H1 (cell line): ENCODE data around the gene USE1. TPM values are rescaled to one million over a fixed set of nuclear protein-coding genes. Genes with fewer than 3 reads are reported as not detected.

Experiments used
- CTCF ChIA-PET: fragments of 300-600 bp; sonication (Branson Sonifier 250); formaldehyde crosslinking; loops from one replicate; lab custom pipeline; 2021; ENCODE audit not compliant: partially characterized antibody; lab: Charles Lee
- POLR2A ChIA-PET: fragments of 300-600 bp; sonication (Branson Sonifier 250); formaldehyde crosslinking; loops from one replicate; lab custom pipeline; 2021; ENCODE audit warnings: inconsistent platforms; ENCODE audit not compliant: partially characterized antibody; lab: Charles Lee
- DNase-seq, 2 experiments: peaks; one replicate each; pipeline versions ENCODE4 v3.0.0 to v3.0.0-alpha.2; 2010 to 2022; ENCODE audit warnings: low spot score in 2 of 2, low read depth in 1 of 2, mixed read lengths in 1 of 2
- FAIRE-seq: peaks from 2 replicates; lab custom pipeline; 2011; peaks lifted over from hg19 to GRCh38; lab: Jason Lieb, UNC
- H2AFZ ChIP-seq: 2 replicates; pipeline ENCODE4 v1.8.1; 2012; ENCODE audit warnings: low read length, inconsistent platforms
- H2AK5ac ChIP-seq: 2 replicates; pipeline ENCODE4 v1.6.1; 2013; ENCODE audit warnings: low read depth, low read length
- H2BK120ac ChIP-seq: replicated peaks from 2 replicates; pipeline ENCODE3; 2013; ENCODE audit warnings: low read depth, low read length, inconsistent platforms
- H2BK12ac ChIP-seq: 2 replicates; pipeline ENCODE4 v1.6.1; 2013; ENCODE audit warnings: low read depth, low read length
- H2BK15ac ChIP-seq: 2 replicates; pipeline ENCODE4 v1.6.1; 2013; ENCODE audit warnings: low read length
- H2BK20ac ChIP-seq: 2 replicates; pipeline ENCODE4 v1.6.1; 2013; ENCODE audit warnings: low read length
- H2BK5ac ChIP-seq: 2 replicates; pipeline ENCODE4 v1.6.1; 2013; ENCODE audit warnings: low read depth, low read length
- H3K14ac ChIP-seq: 2 replicates; pipeline ENCODE4 v1.6.1; 2013; ENCODE audit warnings: inconsistent platforms; ENCODE audit not compliant: insufficient read length
- H3K18ac ChIP-seq: 2 replicates; pipeline ENCODE4 v1.6.1; 2013; ENCODE audit warnings: low read length; ENCODE audit errors: extremely low read depth
- H3K23ac ChIP-seq: 2 replicates; pipeline ENCODE4 v1.6.1; 2013; ENCODE audit warnings: inconsistent platforms; ENCODE audit not compliant: insufficient read length
- H3K23me2 ChIP-seq: 2 replicates; pipeline ENCODE4 v1.6.1; 2013; ENCODE audit warnings: low read depth, low read length
- H3K27ac ChIP-seq: 2 replicates; pipeline ENCODE4 v1.6.1; 2011; ENCODE audit warnings: low read depth, low read length, inconsistent platforms
- H3K27me3 ChIP-seq, 4 experiments: replicated peaks in 1 of 4; 1 replicate in 1 of 4; 2 replicates in 3 of 4; pipeline versions ENCODE4 v1.6.1 to v1.8.1; 2011 to 2013; ENCODE audit warnings: low read length in 3 of 4, mild to moderate bottlenecking in 3 of 4, inconsistent platforms in 2 of 4, mixed read lengths in 2 of 4, moderate library complexity in 1 of 4; ENCODE audit not compliant: control insufficient read depth in 3 of 4, insufficient read depth in 3 of 4; ENCODE audit errors: extremely low read depth in 1 of 4
- H3K36me3 ChIP-seq, 4 experiments: 2 replicates each; pipeline versions ENCODE4 v1.6.1 to v1.8.1; 2011 to 2013; ENCODE audit warnings: mild to moderate bottlenecking in 4 of 4, low read length in 3 of 4, moderate library complexity in 2 of 4, control low read depth in 1 of 4, inconsistent platforms in 1 of 4; ENCODE audit not compliant: insufficient read depth in 4 of 4, control insufficient read depth in 2 of 4
- H3K4ac ChIP-seq: replicated peaks from 2 replicates; pipeline ENCODE3; 2013; ENCODE audit warnings: low read length, low read depth, mixed read lengths, inconsistent platforms; ENCODE audit not compliant: insufficient read length
- H3K4me1 ChIP-seq, 4 experiments: replicated peaks in 1 of 4; 1 replicate in 1 of 4; 2 replicates in 3 of 4; pipeline versions ENCODE4 v1.6.1 to v1.8.1; 2011 to 2013; ENCODE audit warnings: low read length in 3 of 4, inconsistent platforms in 2 of 4, mixed read lengths in 1 of 4; ENCODE audit not compliant: insufficient read depth in 4 of 4, control insufficient read depth in 3 of 4
- H3K4me2 ChIP-seq, 2 experiments: 2 replicates each; pipeline versions ENCODE4 v1.6.1 to v1.8.1; 2011 to 2013; ENCODE audit warnings: low read depth in 2 of 2, low read length in 2 of 2, control low read depth in 1 of 2, inconsistent platforms in 1 of 2, mild to moderate bottlenecking in 1 of 2; ENCODE audit not compliant: insufficient read depth in 1 of 2
- H3K4me3 ChIP-seq, 4 experiments: fragments of 200-600, 300-600 bp in 1 of 4; sonication (generic), shearing (Covaris generic), sonication (Bioruptor Twin) in 1 of 4; 2 replicates each; pipeline versions ENCODE4 v1.5.1 to v1.8.1; 2011 to 2016; ENCODE audit warnings: low read length in 4 of 4, low read depth in 3 of 4, control low read depth in 2 of 4, inconsistent platforms in 2 of 4, mild to moderate bottlenecking in 2 of 4, mixed read lengths in 1 of 4, moderate library complexity in 1 of 4; ENCODE audit not compliant: insufficient read depth in 2 of 4; ENCODE audit errors: extremely low read depth in 1 of 4
- H3K56ac ChIP-seq: replicated peaks from 2 replicates; pipeline ENCODE3; 2013; ENCODE audit warnings: low read depth, mild to moderate bottlenecking, mixed read lengths, low read length, inconsistent platforms; ENCODE audit not compliant: insufficient read length
- H3K79me1 ChIP-seq: 2 replicates; pipeline ENCODE4 v1.6.1; 2013; ENCODE audit warnings: low read depth, low read length, control low read depth
- H3K79me2 ChIP-seq, 2 experiments: 2 replicates each; pipeline versions ENCODE4 v1.6.1 to v1.8.1; 2012 to 2013; ENCODE audit warnings: low read length in 2 of 2, mild to moderate bottlenecking in 2 of 2, inconsistent platforms in 1 of 2; ENCODE audit not compliant: insufficient read depth in 2 of 2, control insufficient read depth in 1 of 2
- H3K9ac ChIP-seq, 4 experiments: replicated peaks in 1 of 4; 1 replicate in 1 of 4; 2 replicates in 3 of 4; pipeline versions ENCODE4 v1.6.1 to v1.8.1; 2011 to 2013; ENCODE audit warnings: low read depth in 3 of 4, low read length in 3 of 4, control low read depth in 2 of 4, mild to moderate bottlenecking in 2 of 4, moderate library complexity in 2 of 4, inconsistent platforms in 1 of 4; ENCODE audit errors: extremely low read depth in 1 of 4
- H3K9me3 ChIP-seq, 2 experiments: 2 replicates each; pipeline versions ENCODE4 v1.6.1 to v1.8.1; 2012 to 2013; ENCODE audit warnings: mild to moderate bottlenecking in 2 of 2, moderate library complexity in 2 of 2, control low read depth in 1 of 2, inconsistent platforms in 1 of 2, low read depth in 1 of 2, low read length in 1 of 2, mixed read lengths in 1 of 2; ENCODE audit not compliant: insufficient read depth in 2 of 2
- H4K20me1 ChIP-seq, 2 experiments: replicated peaks in 1 of 2; 2 replicates each; pipeline versions ENCODE3 to v1.8.1; 2011 to 2013; ENCODE audit warnings: inconsistent platforms in 2 of 2, low read length in 2 of 2, mild to moderate bottlenecking in 1 of 2; ENCODE audit not compliant: insufficient read depth in 2 of 2, control insufficient read depth in 1 of 2
- H4K5ac ChIP-seq: 2 replicates; pipeline ENCODE4 v1.6.1; 2013; ENCODE audit warnings: low read length, low read depth, mixed read lengths, inconsistent platforms; ENCODE audit not compliant: insufficient read length
- H4K8ac ChIP-seq: 2 replicates; pipeline ENCODE4 v1.8.0; 2013; ENCODE audit warnings: mild to moderate bottlenecking, moderate library complexity, low read length, inconsistent platforms; ENCODE audit not compliant: insufficient read depth; ENCODE audit errors: extremely low read depth
- H4K91ac ChIP-seq: replicated peaks from 2 replicates; pipeline ENCODE3; 2013; ENCODE audit warnings: low read length, mixed read lengths, inconsistent platforms; ENCODE audit not compliant: insufficient read length
- CTCF ChIP-seq, 3 experiments: IDR thresholded peaks; 1 replicate in 2 of 3; 2 replicates in 1 of 3; pipeline versions ENCODE4 v1.5.1 to v1.6.1; 2011; ENCODE audit warnings: low read length in 3 of 3, mild to moderate bottlenecking in 3 of 3, inconsistent platforms in 2 of 3, low read depth in 1 of 3, moderate library complexity in 1 of 3; ENCODE audit not compliant: insufficient read depth in 1 of 3; ENCODE audit errors: control extremely low read depth in 1 of 3
- WGBS, 2 experiments: shearing (Covaris generic) in 1 of 2; methylation state at CpG; one replicate each; pipeline versions ENCODE4 v1.1.6 to v1.1.7; 2013 to 2015; ENCODE audit warnings: low lambda C conversion rate in 2 of 2, mixed read lengths in 2 of 2, inconsistent platforms in 1 of 2, low coverage in 1 of 2, missing lambda C conversion rate in 1 of 2; ENCODE audit not compliant: insufficient replicate concordance in 2 of 2, insufficient coverage in 1 of 2, insufficient read length in 1 of 2; ENCODE audit errors: extremely low coverage in 1 of 2, missing lambda C conversion rate in 1 of 2; 5-methylcytosine and 5-hydroxymethylcytosine counted together
- polyA plus RNA-seq, 7 experiments: library from polyadenylated mRNA; depleted of rRNA in 3 of 7; stranded (reverse) in 5 of 7; unstranded in 2 of 7; fragments of >200 nt in 5 of 7; fragments of 200-250 nt in 2 of 7; gene quantifications; 1 replicate in 5 of 7; 2 replicates in 1 of 7; 4 replicates in 1 of 7; pipeline versions ENCODE4 v1.2.1 to v1.2.3, GENCODE V29; 2011 to 2013; ENCODE audit warnings: missing spikeins in 2 of 7, mixed read lengths in 2 of 7
- total RNA-seq: library from RNA; stranded (reverse); fragmentation: NEBNext Ultra II Directional; extraction: Animal tissue kit (Norgen Biotek cat#: 25700); gene quantifications from 2 replicates; pipeline ENCODE4 v1.2.1, GENCODE V29; 2021

The USE1 gene
- total and polyA plus RNA-seq, 2 of the 8 experiments (the other 6 are each of a cell fraction or from before 2014, with no cell fraction given): 8.7 to 13.9 TPM

DNA sequence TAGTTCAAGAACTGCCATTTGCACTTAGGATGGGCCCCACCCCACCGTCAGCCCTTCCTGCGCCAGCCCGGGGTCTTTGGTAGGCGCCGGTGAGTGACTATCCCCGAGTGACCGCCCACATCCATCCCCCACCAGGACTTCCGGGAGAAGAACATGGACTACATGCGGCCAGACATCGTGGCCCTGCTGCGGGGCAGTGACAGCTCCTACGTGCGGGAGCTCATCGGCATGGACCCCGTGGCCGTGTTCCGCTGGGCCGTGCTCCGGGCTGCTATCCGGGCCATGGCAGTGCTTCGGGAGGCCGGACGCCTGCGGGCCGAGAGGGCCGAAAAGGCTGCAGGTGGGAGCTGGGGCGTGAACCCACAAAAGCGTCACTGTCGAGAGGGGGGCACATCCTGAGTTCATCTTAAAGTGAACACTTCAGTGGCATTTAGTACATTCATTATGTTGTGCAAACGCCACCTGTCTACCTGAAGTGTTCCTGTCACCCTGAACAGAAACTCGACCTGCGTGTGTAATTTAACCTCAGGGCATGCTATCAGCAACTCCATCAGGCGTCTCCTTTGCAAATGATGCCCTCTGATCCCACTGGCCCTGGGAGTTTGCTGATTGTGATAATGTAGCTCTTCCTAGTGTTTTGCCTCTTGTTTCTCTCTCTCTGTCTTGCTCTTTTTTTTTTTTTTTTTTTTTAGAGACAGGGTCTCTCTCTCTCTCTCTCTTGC lies 42.4 kb upstream of the USE1 start:
- no peak overlapping the region for H2BK5ac ChIP-seq
- no peak overlapping the region for H3K14ac ChIP-seq
- H4K91ac ChIP-seq: no peak overlapping the region
- H3K56ac ChIP-seq: no peak overlapping the region
- no peak overlapping the region for H3K4me2 ChIP-seq
- no peaks in the 10 kb centered on the region for H4K20me1 ChIP-seq
- no peak overlapping the region for H2BK120ac ChIP-seq
- H2BK12ac ChIP-seq: no peak overlapping the region
- H3K4ac ChIP-seq: no peak overlapping the region
- DNase-seq (no peak), FAIRE-seq (no peak)
- no peak overlapping the region for H3K9ac ChIP-seq
- POLR2A ChIA-PET: no interaction called here
- H3K27ac ChIP-seq: no peak overlapping the region
- H3K18ac ChIP-seq: no peak overlapping the region
- H4K8ac ChIP-seq: no peak overlapping the region; the same call in 1 of the 2 replicates
- no peaks in the 10 kb centered on the region for H3K4me1 ChIP-seq
- no peak overlapping the region for H2AFZ ChIP-seq
- H3K27me3 ChIP-seq: no peaks in the 10 kb centered on the region
- H3K23ac ChIP-seq: no peak overlapping the region
- no peaks in the 10 kb centered on the region for H3K79me2 ChIP-seq
- no peaks in the 10 kb centered on the region for H3K79me1 ChIP-seq
- TF ChIP-seq CTCF (IDR thresholded peaks at IDR 0.05; ENCODE audit: control extremely low read depth in 1 of 3, insufficient read depth in 1 of 3, low read depth in 1 of 3, low read length in 3 of 3): no peak
- no peak overlapping the region for H3K4me3 ChIP-seq
- H2BK15ac ChIP-seq: no peak overlapping the region
- no peaks in the 10 kb centered on the region for H3K23me2 ChIP-seq
- no peaks in the 10 kb centered on the region for H3K9me3 ChIP-seq
- no peak overlapping the region for H4K5ac ChIP-seq
- CTCF ChIA-PET: interaction anchor here (0.7 to 2.1 kb wide), 4 partner anchors 10 to 125 kb away, joined by 3 to 5 read pairs (median 3); no protein-coding TSS in a partner anchor
- H2AK5ac ChIP-seq: no peak overlapping the region
- H3K36me3 ChIP-seq: peaks cover 2 to 34% (median 17%) of the 10 kb centered on the region in 4 experiments; a peak in 7 of 8 replicates
- no peak overlapping the region for H2BK20ac ChIP-seq
- 92% methylated on average over 33 of the region's 33 CpGs; no CpG with 5 or more reads in 1 of the 2 experiments for WGBS, 2 experiments
